Caco-2 (cell line): ENCODE measurements around the gene TEFM. TPM values are rescaled to one million over a fixed set of nuclear protein-coding genes. Genes with fewer than 3 reads are reported as not detected.
A peak's percentile ranks its signal among the peaks of the same experiment; 100 is the strongest.

ENCODE experiments used
- BruUV-seq: library from RNA; stranded (reverse); fragments of 400-500 nt; replicated peaks from 2 replicates; lab custom pipeline; 2021; lab: Mats Ljungman, UMichigan
- CTCF ChIA-PET: fragments of 300-600 bp; sonication (Branson Sonifier 250); formaldehyde crosslinking; loops from one replicate; lab custom pipeline; 2022; ENCODE audit warnings: antibody characterized with exemption; lab: Charles Lee
- POLR2A ChIA-PET: fragments of 300-600 bp; sonication (Branson Sonifier 250); formaldehyde crosslinking; loops from one replicate; lab custom pipeline; 2022; ENCODE audit warnings: antibody characterized with exemption; lab: Charles Lee
- DNase-seq, 2 experiments: peaks; one replicate each; pipeline versions ENCODE4 v3.0.0 to v3.0.0-alpha.2; 2020 to 2022
- H3K27me3 ChIP-seq: replicated peaks from 2 replicates; pipeline ENCODE4 v1.6.0; 2011; ENCODE audit warnings: low read length; ENCODE audit not compliant: control insufficient read depth, insufficient read depth
- H3K36me3 ChIP-seq: 2 replicates; pipeline ENCODE4 v1.5.1; 2011; ENCODE audit warnings: low read length; ENCODE audit not compliant: control insufficient read depth, insufficient read depth
- H3K4me1 ChIP-seq: fragments of 250-450 bp; sonication (Bioruptor Pico); 2 replicates; pipeline ENCODE4 v1.5.1; 2020; ENCODE audit warnings: mild to moderate bottlenecking
- H3K4me3 ChIP-seq: 2 replicates; pipeline ENCODE4 v1.5.1; 2011; ENCODE audit warnings: low read depth, mild to moderate bottlenecking, control low read depth, low read length
- H3K9me3 ChIP-seq: fragments of 250-450 bp; sonication (Bioruptor Pico); 2 replicates; pipeline ENCODE4 v1.5.1; 2020; ENCODE audit warnings: mild to moderate bottlenecking, moderate library complexity
- H3K27ac Mint-ChIP-seq: one replicate; pipeline ENCODE4 v1.8.0; 2022; ENCODE audit warnings: mixed read lengths; ENCODE audit not compliant: unreplicated experiment
- H3K27me3 Mint-ChIP-seq: one replicate; pipeline ENCODE4 v1.8.0; 2022; ENCODE audit warnings: mixed read lengths; ENCODE audit not compliant: insufficient read depth, unreplicated experiment
- H3K36me3 Mint-ChIP-seq: one replicate; pipeline ENCODE4 v1.8.0; 2022; ENCODE audit warnings: mild to moderate bottlenecking, mixed read lengths; ENCODE audit not compliant: insufficient read depth, unreplicated experiment
- H3K4me1 Mint-ChIP-seq: one replicate; pipeline ENCODE4 v1.8.0; 2022; ENCODE audit warnings: low read depth, mixed read lengths; ENCODE audit not compliant: unreplicated experiment
- H3K4me3 Mint-ChIP-seq: one replicate; pipeline ENCODE4 v1.8.0; 2022; ENCODE audit warnings: mild to moderate bottlenecking, moderate library complexity, mixed read lengths; ENCODE audit not compliant: unreplicated experiment
- H3K9me3 Mint-ChIP-seq: one replicate; pipeline ENCODE4 v1.8.0; 2022; ENCODE audit warnings: mixed read lengths; ENCODE audit not compliant: unreplicated experiment
- intact Hi-C: fragments of 100-400 bp; cut with micrococcal nuclease; formaldehyde crosslinking; loops from one replicate; pipeline ENCODE4 v1.10.0; 2022; ENCODE audit not compliant: unreplicated experiment
- total RNA-seq: library from RNA; stranded (reverse); gene quantifications from 2 replicates; pipeline ENCODE4 v1.2.3, GENCODE V29; 2022
- TF ChIP-seq, protein P1 (sequence below), 2 experiments: fragments of 200-600 bp in 1 of 2; IDR thresholded peaks; 1 replicate in 1 of 2; 2 replicates in 1 of 2; pipeline versions ENCODE4 v1.5.1 to v1.8.0; 2011 to 2022; ENCODE audit warnings: antibody characterized with exemption in 1 of 2, control low read depth in 1 of 2, inconsistent platforms in 1 of 2, low read depth in 1 of 2, low read length in 1 of 2, mild to moderate bottlenecking in 1 of 2, moderate library complexity in 1 of 2; ENCODE audit not compliant: insufficient read depth in 1 of 2, severe bottlenecking in 1 of 2, unreplicated experiment in 1 of 2

The TEFM gene
- total RNA-seq, 1 experiment from 2014 or later = 16.8 TPM

DNA sequence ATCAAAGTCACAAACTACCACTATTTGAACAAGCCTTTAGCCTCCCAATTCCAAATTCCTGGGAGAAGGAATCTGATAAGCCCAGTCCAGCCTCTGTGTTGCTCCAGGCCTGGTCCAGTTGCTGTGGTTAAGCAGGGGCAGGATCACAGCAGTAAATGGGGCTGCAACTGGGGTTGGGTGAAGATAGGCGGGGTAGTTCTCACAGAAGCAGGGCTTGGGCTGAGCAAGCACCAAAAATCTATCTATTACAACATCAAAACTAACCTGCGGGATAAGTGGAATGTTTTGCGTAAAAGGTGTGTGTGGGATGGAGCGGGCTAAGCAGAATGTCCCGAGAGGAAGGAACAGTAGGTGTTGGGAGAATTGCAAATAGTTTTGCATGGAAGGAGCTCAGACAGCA is 41.8 kb upstream of the TEFM start:
- intact Hi-C loops = loop anchor here (10.0 kb wide), 1 partner anchor 47 kb away; no protein-coding TSS in a partner anchor
- ChIA-PET POLR2A (no interaction called here), CTCF (no interaction called here)
- Histone ChIP-seq H3K9me3 (no peaks in the 10 kb centered on the region), H3K27me3 (no peaks in the 10 kb centered on the region), H3K4me1 (peaks cover 17% of the 10 kb centered on the region), H3K4me3 (no peak overlapping the region), H3K36me3 (no peaks in the 10 kb centered on the region)
- no peak overlapping the region for H3K4me3 Mint-ChIP-seq
- H3K27ac Mint-ChIP-seq = peak overlapping the region; percentile 6
- H3K4me1 Mint-ChIP-seq = peaks cover 8% of the 10 kb centered on the region
- H3K9me3 Mint-ChIP-seq = no peaks in the 10 kb centered on the region
- H3K27me3 Mint-ChIP-seq = no peaks in the 10 kb centered on the region
- TF ChIP-seq, protein P1, sequence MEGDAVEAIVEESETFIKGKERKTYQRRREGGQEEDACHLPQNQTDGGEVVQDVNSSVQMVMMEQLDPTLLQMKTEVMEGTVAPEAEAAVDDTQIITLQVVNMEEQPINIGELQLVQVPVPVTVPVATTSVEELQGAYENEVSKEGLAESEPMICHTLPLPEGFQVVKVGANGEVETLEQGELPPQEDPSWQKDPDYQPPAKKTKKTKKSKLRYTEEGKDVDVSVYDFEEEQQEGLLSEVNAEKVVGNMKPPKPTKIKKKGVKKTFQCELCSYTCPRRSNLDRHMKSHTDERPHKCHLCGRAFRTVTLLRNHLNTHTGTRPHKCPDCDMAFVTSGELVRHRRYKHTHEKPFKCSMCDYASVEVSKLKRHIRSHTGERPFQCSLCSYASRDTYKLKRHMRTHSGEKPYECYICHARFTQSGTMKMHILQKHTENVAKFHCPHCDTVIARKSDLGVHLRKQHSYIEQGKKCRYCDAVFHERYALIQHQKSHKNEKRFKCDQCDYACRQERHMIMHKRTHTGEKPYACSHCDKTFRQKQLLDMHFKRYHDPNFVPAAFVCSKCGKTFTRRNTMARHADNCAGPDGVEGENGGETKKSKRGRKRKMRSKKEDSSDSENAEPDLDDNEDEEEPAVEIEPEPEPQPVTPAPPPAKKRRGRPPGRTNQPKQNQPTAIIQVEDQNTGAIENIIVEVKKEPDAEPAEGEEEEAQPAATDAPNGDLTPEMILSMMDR (IDR thresholded peaks at IDR 0.05; ENCODE audit: insufficient read depth in 1 of 2, low read depth in 1 of 2, low read length in 1 of 2, severe bottlenecking in 1 of 2, unreplicated experiment in 1 of 2) = no peak
- peak; percentile 51 to 68 for DNase-seq
- BruUV-seq = no TSS peak
- H3K36me3 Mint-ChIP-seq = peaks cover 5% of the 10 kb centered on the region

DNA sequence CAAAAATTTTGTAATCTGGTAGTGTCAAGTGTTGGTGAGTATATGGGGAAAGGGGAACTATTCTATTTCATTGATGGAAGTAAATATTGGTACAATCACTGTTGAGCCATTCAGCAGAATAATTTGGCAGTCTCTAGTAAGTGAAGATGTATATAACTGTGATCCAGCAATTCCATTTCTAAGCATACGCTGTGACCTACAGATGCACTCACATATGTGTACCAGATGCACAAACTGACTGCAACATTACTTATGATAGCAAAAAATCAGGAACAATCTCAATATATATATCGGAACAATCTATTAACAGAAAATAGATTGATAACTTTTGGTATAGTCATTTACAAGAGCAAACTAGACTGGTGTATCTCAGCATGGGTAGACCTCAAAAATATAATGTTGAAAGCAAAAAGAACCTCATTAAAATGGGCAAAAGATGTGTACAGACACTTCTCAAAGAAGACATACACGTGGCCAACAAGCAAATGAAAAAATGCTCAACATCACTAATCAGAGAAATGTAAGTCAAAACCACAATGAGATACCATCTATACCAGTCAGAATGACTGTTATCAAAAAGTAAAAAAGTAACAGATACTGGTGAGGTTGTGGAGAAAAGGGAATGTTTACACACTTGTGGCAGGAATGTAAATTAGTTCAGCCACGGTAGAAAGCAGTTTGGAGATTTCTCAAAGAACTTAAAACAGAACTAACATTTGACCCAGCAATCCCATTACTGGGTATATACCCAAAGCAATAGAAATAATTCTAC is 36.5 kb upstream of the TEFM start:
- H3K36me3 ChIP-seq = no peaks in the 10 kb centered on the region
- no peaks in the 10 kb centered on the region for H3K27me3 ChIP-seq
- H3K4me3 ChIP-seq = no peak overlapping the region
- no peaks in the 10 kb centered on the region for H3K36me3 Mint-ChIP-seq
- H3K4me1 Mint-ChIP-seq = peaks cover 8% of the 10 kb centered on the region
- H3K27me3 Mint-ChIP-seq = no peaks in the 10 kb centered on the region
- DNase-seq = no peak
- TF ChIP-seq, protein P1 (IDR thresholded peaks at IDR 0.05; ENCODE audit: insufficient read depth in 1 of 2, low read depth in 1 of 2, low read length in 1 of 2, severe bottlenecking in 1 of 2, unreplicated experiment in 1 of 2) = peak in 1 of 2 experiments; percentile 19
- intact Hi-C loops = loop anchor here (10.0 kb wide), 1 partner anchor 52 kb away; no protein-coding TSS in a partner anchor
- H3K4me3 Mint-ChIP-seq = no peak overlapping the region
- no peaks in the 10 kb centered on the region for H3K9me3 Mint-ChIP-seq
- no peak overlapping the region for H3K27ac Mint-ChIP-seq
- ChIA-PET POLR2A (no interaction called here), CTCF (no interaction called here)
- BruUV-seq = no TSS peak
- no peaks in the 10 kb centered on the region for H3K9me3 ChIP-seq
- peaks cover 16% of the 10 kb centered on the region for H3K4me1 ChIP-seq

DNA sequence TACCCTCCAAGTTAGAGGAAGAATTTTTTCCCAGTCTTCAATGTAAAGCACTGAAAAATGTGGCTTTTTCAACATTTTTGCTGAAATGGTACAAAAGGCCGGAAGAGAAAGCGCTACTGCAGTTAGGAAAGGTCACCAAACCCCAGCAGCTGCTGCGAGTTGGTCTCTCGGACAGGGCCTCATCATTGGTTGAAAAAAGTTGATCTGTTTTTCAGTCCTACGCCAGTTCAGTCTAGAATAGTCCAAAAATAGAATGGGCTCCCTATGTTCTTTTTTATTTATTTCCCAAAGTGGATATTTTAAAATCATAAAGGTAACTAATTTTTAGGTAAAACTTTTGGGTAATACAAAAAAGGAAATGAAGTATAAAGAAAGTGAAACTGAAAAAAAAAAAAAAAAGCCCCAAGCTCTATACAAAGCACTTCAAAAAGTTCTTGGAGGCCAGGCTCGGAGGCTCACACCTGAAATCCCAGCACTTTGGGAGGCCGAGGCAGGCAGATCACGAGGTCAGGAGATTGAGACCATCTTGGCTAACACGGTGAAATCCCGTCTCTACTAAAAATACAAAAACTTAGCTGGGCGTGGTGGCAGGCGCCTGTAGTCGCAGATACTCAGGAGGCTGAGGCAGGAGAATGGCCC is 33.1 kb upstream of the TEFM start:
- POLR2A ChIA-PET = no interaction called here
- no peaks in the 10 kb centered on the region for H3K36me3 Mint-ChIP-seq
- peaks cover 9% of the 10 kb centered on the region; the same call in 1 of the 2 replicates for H3K4me1 ChIP-seq
- no peaks in the 10 kb centered on the region for H3K27me3 Mint-ChIP-seq
- no peaks in the 10 kb centered on the region for H3K36me3 ChIP-seq
- H3K4me3 ChIP-seq = no peak overlapping the region
- CTCF ChIA-PET = no interaction called here
- BruUV-seq = no TSS peak
- TF ChIP-seq, protein P1 (IDR thresholded peaks at IDR 0.05; ENCODE audit: insufficient read depth in 1 of 2, low read depth in 1 of 2, low read length in 1 of 2, severe bottlenecking in 1 of 2, unreplicated experiment in 1 of 2) = no peak
- no peaks in the 10 kb centered on the region for H3K9me3 ChIP-seq
- H3K27ac Mint-ChIP-seq = no peak overlapping the region
- intact Hi-C loops = no loop called here
- H3K27me3 ChIP-seq = no peaks in the 10 kb centered on the region
- DNase-seq = no peak
- no peaks in the 10 kb centered on the region for H3K9me3 Mint-ChIP-seq
- H3K4me3 Mint-ChIP-seq = no peak overlapping the region
- H3K4me1 Mint-ChIP-seq = peaks cover 8% of the 10 kb centered on the region
